GM12873 (cell line): ENCODE measurements around the gene SRPK1.

Experiments
- TF ChIP-seq, protein P1 (sequence below): IDR thresholded peaks from 2 replicates; pipeline ENCODE4 v1.5.1; 2012; ENCODE audit warnings: low read depth, mild to moderate bottlenecking, moderate library complexity, low read length, control low read depth; ENCODE audit not compliant: insufficient read depth; ENCODE audit errors: missing control alignments

The SRPK1 gene

DNA sequence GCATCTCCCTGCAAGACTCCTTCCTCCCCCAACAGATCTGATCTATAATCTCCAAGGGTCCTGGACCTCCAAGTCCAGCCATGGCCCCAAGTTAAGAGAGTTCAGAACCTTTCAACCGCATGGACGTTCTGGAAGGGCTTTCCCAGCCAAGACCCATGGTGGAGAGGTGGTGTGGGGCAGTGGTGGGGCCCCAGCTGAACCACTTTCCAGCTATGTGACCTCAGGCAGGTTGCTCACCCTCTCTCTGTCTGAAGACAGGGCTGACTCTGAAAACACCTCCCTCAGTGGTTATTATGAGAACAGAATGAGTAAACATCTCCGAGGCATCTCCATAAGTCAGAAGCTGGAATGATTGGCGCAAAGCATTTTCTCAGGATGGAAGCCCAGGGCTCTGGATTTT lies 124.7 kb downstream of the SRPK1 start:
- TF ChIP-seq, protein P1, sequence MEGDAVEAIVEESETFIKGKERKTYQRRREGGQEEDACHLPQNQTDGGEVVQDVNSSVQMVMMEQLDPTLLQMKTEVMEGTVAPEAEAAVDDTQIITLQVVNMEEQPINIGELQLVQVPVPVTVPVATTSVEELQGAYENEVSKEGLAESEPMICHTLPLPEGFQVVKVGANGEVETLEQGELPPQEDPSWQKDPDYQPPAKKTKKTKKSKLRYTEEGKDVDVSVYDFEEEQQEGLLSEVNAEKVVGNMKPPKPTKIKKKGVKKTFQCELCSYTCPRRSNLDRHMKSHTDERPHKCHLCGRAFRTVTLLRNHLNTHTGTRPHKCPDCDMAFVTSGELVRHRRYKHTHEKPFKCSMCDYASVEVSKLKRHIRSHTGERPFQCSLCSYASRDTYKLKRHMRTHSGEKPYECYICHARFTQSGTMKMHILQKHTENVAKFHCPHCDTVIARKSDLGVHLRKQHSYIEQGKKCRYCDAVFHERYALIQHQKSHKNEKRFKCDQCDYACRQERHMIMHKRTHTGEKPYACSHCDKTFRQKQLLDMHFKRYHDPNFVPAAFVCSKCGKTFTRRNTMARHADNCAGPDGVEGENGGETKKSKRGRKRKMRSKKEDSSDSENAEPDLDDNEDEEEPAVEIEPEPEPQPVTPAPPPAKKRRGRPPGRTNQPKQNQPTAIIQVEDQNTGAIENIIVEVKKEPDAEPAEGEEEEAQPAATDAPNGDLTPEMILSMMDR = no peak

DNA sequence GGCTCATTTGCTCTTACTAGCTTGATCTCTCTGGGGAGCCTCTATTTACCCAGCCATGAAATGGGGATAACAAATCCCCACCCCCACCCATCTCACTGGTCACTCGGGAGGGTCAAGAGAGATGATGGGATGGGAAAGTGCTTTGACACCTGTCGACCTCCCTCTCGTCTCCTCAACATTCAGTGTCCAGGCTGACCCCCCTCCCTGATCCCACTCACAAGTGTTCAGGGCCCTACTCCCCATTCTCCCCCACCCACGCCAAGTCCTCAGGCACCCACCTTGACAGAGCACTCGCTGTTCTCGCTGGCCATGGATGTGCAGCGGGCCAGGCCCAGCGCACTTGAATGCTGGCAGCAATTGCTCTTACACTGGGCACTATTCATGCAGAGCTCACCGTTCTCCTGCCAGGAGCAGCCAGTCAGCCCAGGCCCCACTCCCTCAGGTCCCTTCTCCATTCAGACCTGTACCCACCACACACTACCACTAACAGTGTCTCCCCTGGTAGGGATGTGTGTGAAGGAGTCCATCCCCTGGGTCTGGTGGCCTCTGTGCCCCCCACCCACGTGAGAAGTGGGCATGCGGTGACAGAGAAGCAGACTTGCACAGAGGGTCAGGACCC lies 125.3 kb downstream of the SRPK1 start:
- TF ChIP-seq, protein P1 = no peak

DNA sequence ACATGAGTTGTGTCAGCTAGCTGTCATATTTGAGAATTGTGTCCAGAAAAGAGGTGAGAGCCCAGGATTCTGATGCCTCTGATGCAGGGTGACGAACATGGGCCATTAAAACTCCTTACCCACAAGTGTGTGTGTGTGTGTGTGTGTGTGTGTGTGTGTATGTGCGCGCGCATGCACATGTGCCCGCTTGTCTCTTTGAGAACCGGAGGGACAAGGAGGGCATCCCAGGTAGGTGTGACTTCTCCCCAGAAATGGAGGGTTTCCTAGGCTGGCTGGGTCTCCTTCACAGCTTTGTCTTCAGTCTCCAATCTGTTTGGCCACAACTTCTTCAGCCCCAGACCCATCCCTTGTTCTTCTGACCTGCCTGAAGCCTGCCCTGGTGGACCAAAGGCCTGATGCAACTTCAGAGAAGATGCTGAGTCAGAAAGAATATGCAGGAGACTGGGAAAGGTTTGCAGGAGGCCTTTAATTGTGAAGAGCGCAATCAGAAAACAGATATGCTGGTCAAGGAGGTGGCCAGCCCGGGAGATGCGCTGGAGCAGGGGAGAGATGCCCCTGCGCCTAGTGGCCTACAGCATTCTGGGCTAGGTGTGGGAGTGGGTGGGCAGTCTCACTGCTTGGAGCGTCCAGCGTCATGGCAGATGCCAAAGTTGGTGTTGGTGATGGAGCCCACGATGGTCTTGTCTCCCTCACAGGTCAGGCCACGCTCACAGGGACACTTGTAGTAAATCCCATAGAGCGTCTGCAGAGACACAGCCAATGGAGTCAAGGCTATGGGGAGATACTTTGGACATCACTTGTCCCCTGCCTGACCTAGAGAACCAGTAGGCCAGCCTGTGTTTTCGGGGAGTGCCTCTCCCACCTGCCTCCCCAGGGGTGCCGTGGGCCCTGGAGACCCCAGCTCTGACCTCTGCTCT lies 126.1 kb downstream of the SRPK1 start:
- TF ChIP-seq, protein P1 = no peak

DNA sequence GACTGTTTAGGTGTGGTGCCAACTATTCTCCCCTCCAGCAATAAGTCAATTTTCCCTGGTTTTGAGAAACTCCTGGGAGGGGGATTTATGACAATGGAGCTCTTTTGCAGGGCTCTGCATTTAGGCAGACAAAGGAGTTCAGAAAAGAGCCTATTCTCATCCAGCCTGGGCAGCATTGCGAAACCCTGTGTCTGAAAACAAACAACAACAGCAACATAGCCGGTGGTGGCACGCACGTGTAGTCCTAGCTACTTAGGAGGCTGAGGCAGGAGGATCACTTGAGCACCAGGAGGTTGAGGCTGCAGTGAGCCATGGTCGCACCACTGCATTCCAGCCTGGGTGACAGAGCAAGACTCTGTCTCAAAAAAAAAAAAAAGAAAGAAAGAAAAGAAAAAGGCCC lies 130.2 kb downstream of the SRPK1 start:
- TF ChIP-seq, protein P1 = no peak

DNA sequence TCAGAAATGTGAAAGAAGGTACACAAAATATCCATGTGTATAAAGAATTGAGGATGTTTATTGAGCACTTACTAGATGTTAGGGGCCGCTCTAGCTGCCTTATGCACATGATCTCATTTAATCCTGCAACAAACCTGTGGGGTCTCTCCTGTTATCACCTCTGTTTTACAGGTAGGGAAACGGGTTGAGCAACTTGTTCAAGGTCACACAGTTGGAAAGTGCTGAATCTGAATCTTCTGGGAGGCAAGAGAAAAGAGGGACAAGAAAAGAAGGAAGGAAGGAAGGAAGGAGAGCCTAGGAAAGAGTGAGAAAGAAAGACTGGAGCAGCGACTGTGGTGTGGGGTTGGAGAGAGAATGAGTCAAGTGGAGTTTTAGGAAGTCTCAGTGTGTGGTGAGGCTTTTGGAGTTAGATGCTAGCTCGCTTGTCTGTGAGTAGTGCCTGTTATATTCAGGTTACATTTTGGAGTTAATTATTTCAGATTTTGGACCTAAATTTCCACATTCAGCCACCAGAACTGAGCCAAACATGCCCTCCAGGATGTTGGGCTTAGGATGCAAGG lies 132.4 kb downstream of the SRPK1 start:
- TF ChIP-seq, protein P1 = no peak

DNA sequence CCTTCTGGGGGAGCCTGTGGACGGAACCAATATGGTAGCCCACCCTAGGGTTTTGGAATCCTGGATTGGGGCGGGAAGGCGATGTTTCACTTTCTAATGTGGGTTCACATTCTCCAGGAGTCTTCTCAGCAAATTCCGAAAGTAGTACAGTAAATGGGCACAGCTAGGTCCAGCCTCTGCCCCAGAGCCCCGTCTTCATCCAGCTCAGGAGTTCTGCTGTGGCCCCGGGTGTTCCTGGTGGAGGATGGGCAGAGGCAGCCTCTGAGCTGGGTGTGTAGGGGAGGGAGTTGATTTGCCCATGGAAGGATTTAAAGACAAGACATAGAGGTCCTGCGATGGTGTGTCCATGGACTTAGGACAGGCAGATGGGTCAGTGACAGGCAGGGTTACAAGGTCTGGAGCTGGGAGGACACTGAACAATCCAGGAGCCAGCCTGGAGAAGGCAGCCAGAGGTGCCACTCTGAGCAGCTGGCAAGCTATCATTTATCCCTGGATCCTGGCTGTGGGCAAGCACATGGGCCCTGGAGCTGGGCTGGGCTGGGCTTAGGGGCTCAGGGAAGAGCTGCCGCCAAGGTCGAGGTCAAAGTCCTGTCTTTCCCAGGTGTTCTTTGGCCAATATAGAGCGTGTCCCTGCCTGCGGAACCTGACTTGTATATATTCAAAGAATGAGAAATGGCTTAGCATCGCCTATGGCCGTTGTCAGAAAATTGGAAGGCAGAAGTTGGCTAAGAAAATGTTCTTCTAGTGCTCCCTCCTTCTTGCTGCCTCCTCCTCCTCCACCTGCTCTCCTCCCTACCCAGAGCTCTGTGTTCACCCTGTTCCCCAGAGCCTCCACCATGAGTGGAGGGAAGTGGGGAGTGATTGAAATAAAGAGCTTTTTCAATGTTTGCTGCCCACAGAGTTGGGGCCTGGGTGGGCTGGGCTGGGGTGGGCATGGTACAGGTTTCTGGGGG lies 133.4 kb downstream of the SRPK1 start:
- TF ChIP-seq, protein P1 = no peak
